HG02759 (cell line): ENCODE results near the gene XPNPEP2.

ENCODE experiments used
- ATAC-seq: cut with Tn5 transposase; IDR thresholded peaks from one replicate; pipeline ENCODE4 v1.9.1; 2021; ENCODE audit warnings: mild to moderate bottlenecking, moderate library complexity; ENCODE audit not compliant: unreplicated experiment

The XPNPEP2 gene, protein sequence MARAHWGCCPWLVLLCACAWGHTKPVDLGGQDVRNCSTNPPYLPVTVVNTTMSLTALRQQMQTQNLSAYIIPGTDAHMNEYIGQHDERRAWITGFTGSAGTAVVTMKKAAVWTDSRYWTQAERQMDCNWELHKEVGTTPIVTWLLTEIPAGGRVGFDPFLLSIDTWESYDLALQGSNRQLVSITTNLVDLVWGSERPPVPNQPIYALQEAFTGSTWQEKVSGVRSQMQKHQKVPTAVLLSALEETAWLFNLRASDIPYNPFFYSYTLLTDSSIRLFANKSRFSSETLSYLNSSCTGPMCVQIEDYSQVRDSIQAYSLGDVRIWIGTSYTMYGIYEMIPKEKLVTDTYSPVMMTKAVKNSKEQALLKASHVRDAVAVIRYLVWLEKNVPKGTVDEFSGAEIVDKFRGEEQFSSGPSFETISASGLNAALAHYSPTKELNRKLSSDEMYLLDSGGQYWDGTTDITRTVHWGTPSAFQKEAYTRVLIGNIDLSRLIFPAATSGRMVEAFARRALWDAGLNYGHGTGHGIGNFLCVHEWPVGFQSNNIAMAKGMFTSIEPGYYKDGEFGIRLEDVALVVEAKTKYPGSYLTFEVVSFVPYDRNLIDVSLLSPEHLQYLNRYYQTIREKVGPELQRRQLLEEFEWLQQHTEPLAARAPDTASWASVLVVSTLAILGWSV

DNA sequence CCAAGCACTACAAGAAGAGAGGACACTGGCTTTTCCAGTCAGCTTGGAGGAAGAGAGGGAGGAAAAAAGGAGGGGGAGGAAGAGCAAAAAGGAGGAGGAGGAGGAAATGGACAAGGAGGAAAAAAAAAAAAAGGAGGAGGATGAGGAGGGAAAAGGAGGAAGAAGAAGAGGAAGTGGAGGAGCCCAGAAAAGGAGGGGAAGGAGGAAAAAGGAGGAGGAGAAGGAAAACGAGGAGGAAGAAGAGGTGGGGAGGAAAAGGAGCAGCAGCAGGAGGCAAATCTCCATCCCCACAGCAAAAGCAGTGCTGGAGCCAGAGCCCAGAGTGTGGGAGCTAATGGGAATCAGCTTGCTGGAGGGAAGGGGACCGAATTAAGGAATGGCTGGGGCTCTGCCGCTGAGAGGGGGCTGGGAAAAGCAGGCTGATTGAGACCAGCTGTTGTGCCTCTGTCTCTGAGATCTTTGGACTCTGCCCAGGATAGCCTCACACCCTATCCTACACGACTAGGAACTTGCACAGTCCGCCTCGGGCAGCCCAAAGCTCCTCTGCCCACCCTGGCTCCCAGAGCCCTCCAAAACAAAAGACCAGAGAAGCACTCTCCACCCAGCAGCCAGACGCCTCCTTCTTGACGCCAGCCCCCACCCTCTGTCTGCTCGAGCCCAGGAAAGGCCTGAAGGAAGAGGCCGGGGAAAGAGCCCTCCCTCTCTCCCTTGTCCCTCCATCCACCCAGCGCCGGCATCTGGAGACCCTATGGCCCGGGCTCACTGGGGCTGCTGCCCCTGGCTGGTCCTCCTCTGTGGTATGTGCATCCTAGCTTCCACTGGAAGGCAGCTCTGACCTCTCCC lies at the start of gene XPNPEP2:
XPNPEP2 (plus strand) TSS at position 514 of the 843 bp plus-strand sequence; CDS start at position 749, 235 bp downstream.
- ATAC-seq, result no peak

DNA sequence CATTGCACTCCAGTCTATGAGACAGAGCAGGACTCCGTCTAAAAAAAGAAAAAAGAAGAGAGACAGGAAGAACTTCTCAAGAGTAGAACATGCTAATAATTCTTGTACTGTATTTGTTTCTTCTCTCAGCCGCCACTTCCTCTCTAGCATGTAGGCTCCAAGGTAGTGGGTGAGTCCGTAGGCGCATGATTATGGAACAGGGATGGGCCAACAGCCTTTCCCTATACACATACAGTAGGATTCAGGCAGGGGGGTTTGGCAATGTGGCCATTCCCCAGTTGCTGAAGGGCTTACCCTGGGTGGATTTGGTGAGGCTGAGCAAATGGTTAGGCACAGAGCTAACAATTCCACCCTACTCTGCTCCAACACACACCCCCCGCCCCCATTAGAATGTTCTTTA lies 49.0 kb upstream of the XPNPEP2 start:
- ATAC-seq, result no peak

DNA sequence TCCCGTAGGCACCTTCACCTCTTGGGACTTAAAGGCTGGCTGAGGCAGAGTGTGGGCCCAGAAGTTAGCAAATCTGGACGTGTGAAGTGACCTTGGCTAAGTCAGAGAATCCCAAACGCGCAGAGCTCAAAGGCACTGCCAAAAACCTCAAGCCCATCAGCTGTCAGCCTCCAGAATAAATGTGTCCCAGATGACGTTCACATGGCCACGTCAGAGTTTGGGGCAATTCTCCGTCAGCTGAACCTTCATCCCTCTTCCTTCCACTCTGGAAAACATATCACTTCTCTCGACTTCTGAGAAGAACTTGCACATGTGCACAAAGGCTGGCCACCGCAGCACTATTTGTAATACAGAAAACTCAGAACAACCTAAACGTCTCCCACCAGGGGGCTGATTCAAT lies 48.3 kb upstream of the XPNPEP2 start:
- ATAC-seq, result no peak

DNA sequence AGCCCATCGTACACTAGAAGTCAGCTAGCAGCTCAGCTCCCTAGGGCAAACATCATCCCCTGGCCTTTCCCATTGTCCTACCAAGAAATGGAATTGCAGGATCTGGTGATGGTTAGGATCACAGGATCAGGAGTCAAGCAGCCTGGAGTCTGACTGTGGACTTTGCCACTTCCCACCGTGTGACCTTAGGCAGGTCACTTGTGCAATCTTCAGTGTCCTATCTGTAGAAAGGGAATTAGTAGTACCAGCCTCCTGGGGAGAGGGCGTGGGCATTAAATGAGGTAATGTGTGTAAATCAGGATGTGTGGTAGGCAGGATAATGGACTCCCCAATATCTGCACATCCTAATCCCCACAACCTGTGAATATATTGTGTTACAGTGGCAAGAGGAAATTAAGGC lies 45.4 kb upstream of the XPNPEP2 start:
- ATAC-seq, result no peak

DNA sequence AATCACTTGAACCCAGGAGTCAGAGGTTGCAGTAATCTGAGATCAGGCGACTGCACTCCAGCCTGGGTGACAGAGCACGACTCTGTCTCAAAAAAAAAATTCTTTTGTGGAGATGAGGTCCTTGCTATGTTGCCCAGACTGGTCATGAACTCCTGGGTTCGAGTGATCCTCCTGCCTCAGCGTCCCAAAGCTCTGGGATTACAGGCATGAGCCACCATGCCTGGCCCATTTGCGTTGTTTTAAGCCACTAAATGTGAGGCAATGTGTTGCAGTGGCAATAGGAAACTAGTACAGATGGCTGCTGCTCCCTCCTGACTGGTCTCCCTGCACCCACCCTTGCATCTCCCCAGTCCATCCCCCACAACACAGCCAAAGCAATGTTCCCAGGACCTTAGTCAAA lies 44.0 kb upstream of the XPNPEP2 start:
- ATAC-seq, result no peak

DNA sequence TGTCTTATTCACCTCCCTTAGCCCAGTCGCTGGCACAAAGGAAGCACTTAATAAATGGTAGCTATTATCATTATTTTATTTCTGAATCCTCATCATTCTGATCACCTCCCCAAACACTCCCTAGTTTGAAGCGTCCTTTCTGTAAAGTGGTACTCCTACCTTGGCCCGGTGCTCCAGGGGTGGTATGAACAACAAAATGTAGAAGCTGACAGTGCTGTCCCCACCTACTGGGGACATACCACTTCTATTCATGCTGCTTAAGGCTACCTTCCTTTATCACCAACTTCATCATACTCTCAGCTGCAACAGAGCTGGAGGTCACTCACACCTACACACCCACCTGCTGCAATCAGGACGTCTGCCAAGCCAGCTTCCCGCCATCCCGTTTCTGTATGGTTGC lies 43.2 kb upstream of the XPNPEP2 start:
- ATAC-seq, result no peak

DNA sequence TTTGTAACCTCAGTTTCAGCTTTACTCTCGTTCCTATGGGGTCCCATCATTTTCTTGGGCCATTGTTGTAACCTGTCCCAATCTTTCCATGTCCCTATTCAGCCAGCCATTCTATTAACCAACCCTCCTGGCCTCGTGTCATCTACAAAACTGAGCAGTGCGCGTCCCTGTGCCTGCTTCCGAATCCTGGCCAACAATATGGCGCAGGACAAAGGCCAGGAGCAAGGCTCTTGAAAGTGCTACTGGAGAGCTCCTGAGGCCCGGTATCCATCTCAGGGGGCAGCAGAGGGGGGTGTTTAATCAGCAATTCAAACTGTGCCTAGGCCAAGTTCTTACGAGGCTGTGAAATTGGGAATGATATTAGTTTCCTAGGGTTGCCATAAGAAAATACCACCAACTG lies 42.8 kb upstream of the XPNPEP2 start:
- ATAC-seq, result no peak

DNA sequence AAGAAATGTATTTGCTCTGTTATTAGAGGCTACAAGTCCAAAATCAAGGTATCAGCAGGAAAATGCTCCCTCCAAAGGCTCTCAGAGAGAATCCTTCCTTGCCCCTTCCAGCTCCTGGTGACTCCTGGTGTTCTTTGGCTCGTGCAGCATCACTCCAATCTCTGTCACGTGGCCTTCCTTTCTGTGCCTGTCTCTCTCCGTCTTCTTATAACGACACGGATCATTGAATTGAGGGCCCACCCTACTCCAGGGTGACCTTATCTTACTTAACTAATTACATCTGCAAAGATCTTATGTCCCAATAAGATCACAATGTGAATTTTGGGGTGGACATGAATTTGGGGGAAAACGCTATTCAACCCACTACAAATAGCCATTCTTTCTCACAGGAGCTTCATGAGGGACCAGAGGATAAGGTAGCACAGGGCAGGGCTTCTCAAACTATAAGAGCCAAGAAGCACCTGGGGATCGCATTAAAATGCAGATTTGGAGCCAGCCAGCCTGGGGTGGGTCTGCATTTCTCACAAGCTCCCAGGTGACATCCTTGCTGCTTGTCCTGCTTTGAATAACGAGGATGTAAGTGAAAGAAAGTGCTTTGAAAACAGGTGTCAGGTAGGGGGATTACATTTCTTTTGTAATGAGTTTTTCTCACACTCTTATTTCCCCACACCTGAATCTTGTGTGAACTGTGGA lies 42.2 kb upstream of the XPNPEP2 start:
- ATAC-seq, result no peak

DNA sequence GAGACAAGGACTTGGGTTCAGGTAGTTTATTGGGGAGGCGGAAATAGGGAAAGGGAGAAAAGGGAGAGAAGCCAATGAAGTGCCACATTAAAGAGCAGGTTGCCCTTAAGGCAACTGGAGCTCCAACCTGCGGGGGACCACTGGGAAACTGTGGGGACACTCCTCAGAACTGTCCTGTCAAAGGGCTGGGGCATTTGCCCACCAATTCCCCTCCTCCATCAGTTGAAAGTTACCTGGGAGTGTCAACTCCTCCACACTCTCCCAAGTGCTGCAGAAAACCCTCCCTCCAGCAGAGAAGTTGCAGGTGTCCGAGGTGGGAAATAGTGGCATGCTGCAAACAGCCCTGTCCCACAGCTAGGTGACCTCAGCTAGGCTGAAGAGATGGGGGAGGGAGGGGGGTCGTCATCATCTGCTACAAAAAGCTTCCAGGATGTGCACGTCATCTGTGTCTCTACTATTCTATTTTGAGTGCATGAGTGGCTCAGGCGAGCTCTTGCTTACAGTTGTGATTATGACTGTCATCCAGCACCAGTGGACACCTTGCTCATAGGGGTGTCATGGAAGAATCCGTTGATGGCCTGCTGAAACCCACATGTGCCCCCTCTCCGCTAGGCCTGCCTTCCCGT lies 41.5 kb upstream of the XPNPEP2 start:
- ATAC-seq, result no peak

DNA sequence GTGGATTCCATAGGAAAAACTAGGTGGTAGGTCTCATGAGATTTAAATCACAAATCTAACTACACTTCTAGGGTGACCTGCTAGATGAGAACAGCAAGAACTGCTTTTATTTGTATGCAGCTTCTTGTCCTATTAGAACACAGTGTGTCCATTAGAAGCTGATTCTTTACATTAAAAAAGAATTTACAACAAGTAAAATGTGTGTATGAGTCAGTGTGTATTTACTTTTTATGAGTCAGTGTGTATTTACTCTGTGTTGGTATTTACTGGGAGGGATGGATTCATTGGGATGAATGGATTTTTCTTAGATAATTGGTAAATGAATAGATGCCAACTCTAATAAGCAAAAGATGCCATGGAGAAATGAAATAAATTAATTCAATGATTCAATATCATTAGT lies 40.6 kb upstream of the XPNPEP2 start:
- no peak for ATAC-seq

DNA sequence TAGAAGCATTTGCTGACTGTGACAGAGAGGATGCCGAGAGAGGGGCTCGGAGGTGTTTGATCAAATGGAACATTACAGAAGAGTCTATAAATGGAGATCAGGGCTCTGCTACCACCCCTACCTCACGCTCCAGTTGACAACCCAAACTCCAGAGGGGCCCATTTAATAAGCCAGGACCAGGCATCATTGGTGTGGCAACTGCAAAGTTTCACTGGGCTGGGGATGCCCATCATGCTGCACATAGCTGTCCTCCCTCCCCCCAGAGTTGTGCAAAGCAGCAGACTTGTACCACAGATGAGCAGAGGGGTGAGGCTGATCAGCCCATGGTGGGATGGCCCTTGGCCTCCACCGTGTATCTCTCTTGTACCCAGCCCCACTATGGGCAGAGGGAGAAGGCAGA lies 38.2 kb upstream of the XPNPEP2 start:
- no peak for ATAC-seq

DNA sequence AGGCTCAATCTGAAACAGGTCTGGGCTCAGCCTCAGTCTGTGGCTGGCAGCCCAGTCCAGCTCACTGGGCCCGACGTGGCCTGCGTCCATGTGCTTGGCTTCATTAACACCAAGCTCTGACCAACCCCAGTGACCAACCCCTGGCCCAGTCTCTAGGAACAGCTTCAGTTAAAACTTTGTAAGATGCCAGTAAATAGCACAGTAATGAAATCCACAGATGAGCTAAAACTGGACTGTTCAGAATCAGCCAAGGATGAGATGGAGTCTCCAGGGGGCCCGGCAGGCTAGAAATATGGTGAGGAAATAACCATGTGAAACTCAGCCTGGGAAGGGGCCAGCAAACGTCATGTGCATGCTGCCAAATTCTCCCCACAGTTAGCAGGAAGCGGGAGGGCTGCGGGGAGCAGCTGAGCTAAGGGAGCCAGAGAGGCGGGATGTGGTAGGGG lies 37.1 kb upstream of the XPNPEP2 start:
- ATAC-seq, result no peak

DNA sequence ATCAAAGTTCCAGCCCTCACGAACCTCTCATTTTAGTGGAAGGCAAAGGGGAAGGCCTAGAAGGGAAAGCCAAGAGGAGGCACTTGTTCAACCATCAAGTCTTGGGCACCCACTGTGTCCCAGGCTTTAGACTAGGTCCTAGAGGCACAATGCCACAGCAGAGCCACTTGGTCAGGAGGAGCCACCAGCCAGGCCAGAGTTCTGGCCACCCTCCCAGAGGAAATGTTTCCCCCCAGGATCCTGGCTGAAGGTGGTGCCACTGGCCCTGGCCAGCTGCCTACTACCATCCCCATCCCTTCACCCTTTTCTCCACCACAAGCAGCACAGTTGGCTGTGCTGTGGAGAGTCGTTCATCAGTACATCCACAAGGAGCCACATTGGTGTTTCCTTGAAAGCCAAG lies 34.3 kb upstream of the XPNPEP2 start:
- ATAC-seq, result no peak

DNA sequence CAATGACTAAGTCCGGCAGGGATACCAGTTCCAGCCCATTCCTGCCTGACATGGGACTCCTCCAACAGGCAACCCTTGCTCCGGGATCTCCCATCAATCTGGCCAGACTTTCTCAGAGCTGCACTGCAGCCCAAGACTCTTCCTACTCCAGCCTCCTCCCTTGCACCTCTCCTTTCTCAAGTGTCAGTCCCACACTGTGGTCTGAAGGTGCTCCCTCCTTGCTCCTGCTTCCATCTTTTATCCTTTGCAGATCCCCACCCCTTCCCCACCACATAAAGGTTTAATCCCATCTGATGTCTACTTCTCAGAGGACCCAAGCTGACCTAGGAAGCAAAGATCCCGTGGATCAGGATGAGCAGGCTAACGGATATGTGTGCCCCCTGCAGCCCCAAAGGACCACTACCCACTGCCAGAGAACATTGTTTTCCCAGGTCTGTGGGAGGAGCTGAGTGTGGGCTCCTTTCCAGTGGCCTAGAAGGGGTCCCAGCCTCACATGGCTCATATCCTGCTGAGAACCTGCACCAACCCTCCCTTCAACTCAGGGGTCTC lies 33.3 kb upstream of the XPNPEP2 start:
- no peak for ATAC-seq

DNA sequence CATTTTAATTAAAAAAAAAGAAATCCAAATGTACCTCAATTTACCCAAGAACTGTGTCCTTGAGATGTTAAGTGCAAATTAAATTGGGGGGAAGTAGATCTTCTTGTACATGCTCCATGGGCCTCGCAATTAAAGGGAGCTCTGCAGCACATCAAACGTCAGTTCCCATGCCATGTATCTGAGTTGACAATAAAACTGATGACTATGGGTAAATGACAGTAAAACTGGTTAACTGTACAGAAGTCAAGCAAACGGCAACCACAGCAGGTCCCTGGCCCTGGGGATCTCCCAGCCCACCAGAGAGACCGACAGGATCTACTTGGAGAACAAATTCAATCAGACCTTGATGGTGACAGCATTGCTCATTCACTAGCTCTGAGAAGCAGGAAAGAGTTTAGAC lies 32.8 kb upstream of the XPNPEP2 start:
- ATAC-seq, result no peak

DNA sequence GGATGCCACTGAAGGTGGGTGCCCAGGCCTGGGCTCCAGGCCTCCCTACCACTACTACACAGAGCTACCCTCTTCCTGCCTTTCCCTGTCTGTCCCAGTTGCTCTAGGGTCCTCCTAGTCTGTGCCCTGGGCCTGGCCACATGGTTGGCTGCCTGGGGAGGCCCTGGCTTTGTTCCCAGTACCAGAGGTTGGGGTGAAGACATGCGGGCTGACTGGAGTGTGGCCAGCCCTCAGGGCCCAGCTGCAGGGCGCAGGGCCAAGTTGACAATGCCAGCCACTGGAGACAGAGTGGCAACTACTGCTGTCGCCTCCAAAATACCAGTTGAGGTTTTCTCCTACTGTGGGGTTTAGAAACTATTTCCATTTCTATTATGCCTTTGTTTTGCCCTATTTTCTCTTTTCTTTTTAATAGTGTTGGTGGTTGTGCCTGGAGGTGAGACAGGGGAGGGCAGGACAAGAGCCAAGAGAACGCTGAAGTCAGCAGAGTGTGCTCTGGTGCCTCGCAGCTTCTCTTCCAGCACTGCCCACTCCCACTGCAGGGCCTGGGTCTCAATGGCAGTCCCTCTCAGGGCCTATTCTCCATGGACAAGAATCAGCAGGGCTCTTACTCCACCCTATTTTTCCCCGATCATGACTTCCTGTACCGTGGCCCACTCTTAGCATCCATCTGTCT lies 32.2 kb upstream of the XPNPEP2 start:
- no peak for ATAC-seq

DNA sequence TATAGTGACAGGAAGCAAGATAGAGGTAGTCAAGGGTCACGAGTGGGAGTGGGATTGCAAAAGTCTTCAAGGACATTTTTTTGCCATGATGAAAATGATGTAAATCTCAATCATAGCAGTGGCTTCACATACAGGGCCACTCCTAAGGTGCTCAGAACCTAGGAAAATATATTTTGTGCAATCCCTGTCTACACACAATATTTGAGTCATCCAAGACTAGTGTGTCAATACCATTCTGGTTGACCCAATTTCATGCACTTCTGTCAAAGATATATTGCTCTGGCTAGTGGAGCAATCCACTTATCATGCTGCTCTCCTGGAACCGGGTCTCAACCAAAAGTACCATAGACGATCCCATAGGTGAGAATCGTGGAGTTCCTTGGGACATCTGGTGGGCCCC lies 24.2 kb upstream of the XPNPEP2 start:
- ATAC-seq, result no peak

DNA sequence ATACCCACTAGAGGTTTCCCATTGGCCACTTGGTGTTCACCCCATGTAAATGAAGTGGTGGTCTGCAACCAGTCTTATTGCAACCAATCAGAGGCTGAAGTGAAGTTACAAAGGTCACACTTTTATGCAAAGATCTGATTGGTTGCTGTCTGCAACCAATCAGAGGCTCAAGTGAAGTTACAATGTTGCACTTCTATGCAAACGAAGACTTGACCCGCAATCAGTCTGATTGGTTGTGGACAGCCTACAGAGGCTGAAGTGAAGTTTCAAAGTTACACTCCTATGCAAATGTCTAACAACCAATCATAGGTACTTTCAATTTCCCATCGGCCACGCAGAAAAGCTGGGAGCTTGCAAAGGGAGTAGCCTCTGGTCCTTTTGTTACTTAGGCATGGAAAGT lies 22.3 kb upstream of the XPNPEP2 start:
- no peak for ATAC-seq

DNA sequence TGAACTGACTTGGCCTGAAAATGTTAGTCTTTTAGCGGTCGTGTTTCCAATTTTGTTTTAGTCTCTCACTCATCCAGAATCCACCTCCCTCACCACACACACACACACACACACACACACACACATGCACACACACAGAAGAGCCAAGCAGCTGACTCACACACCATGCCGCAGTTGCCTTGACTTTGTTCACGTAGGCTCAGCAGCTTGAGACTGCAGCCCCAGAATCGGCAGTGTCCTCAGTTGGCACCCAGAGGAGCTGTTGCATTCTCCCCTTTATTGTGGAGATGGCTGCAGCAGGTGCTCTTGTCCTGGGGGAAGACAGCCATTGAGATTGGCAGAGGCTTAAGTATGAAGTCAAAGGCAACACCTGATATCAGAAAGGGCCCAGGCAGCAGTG lies 20.9 kb upstream of the XPNPEP2 start:
- ATAC-seq, result no peak

DNA sequence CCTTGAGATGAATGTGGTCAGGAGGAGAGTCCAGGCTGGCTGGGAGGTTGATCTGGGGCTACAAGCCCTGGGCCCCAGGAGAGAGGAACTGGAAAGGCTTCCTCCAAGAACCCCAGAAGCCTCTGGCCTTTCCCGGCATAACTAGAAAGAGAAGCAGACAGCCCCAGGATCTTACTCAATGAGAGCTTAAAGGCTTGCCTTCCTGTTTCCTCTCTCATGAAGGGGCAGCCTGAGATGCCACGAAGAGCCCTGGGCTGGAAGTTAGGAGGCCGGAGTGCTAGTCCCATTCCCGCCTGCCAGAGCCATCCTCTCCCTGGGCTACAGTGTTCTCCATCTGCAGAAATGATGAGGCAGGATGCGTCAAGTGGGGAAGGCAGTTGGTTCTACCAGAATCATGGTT lies 20.1 kb upstream of the XPNPEP2 start:
- no peak for ATAC-seq
